ENCODE measurements around the gene CCDC142. TPM values are rescaled to one million over a fixed set of nuclear protein-coding genes. Genes with fewer than 3 reads are reported as not detected.
A peak's percentile ranks its signal among the peaks of the same experiment; 100 is the strongest.

The CCDC142 gene
- total RNA-seq, 1 donor from 2014 or later: 28.0 TPM

DNA sequence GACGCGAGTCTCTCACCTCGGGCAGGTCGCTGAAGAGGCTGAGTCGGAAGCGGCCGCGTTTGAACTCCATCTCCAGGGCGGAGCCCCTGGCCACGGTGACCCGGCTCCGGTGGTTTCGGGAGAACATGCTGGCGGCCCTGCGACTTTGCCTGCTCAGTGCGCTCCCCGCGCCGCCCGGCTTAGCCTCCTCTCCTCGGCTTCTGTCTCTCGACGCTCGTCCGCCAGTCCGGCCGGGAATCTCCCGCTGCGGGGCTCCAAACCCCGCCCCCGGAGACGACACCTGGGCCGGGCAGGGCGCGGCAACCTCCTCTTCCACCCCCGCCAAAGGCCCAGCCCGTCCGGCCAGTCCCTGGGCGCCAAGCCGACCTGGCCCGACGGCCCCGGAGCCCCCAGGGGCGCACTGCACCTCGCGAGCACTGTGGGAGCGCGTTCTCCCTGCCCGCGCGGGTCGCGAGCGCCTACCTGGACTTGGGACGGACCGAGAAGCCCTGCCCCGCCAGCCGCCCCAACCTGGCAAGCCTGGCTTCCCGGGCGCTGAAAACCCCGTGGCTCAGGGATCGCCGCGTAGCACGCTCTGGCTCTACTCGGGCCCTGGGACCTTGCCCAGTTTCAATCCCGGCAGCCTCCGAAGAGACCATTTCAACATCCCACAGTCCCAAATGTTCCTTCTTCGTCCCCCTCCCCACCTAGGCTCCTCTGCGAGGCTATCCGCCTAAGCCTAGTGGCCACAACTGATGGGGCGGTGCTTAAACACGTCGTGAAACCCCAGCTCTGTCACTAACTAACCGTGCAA is 40.9 kb downstream of the CCDC142 start, which contains the start of gene RTKN:
Gene RTKN (minus strand): TSS at position 248 of the 793 bp plus-strand sequence. CDS start 121 bp downstream, at position 127.
- TF ChIP-seq CTCF (IDR thresholded peaks at IDR 0.05; ENCODE audit: partially characterized antibody, unreplicated experiment): no peak
- H3K27me3 Mint-ChIP-seq (ENCODE audit: unreplicated experiment): peaks cover 9% of the 10 kb centered on the region
- H3K4me1 Mint-ChIP-seq (ENCODE audit: low read depth, unreplicated experiment): peaks cover 26% of the 10 kb centered on the region
- peak within 1 kb of the TSS; percentile 95 for H3K4me3 Mint-ChIP-seq (ENCODE audit: unreplicated experiment)
- H3K27ac Mint-ChIP-seq (ENCODE audit: unreplicated experiment): peak within 1 kb of the TSS; percentile 98
- DNase-seq: peak; percentile 49
- H3K9me3 Mint-ChIP-seq (ENCODE audit: unreplicated experiment): peaks cover 11% of the 10 kb centered on the region
- H3K36me3 Mint-ChIP-seq (ENCODE audit: unreplicated experiment): no peaks in the 10 kb centered on the region

GRCh38 chr2:74441170-74441689 is 41.6 kb downstream of the CCDC142 start:
- Mint-ChIP-seq H3K9me3 (ENCODE audit: unreplicated experiment) (peaks cover 12% of the 10 kb centered on the region), H3K27ac (ENCODE audit: unreplicated experiment) (peak overlapping the region; percentile 98), H3K27me3 (ENCODE audit: unreplicated experiment) (peaks cover 9% of the 10 kb centered on the region), H3K4me3 (ENCODE audit: unreplicated experiment) (peak overlapping the region; percentile 95), H3K4me1 (ENCODE audit: low read depth, unreplicated experiment) (peaks cover 27% of the 10 kb centered on the region), H3K36me3 (ENCODE audit: unreplicated experiment) (no peaks in the 10 kb centered on the region)
- DNase-seq: no peak
- TF ChIP-seq CTCF (IDR thresholded peaks at IDR 0.05; ENCODE audit: partially characterized antibody, unreplicated experiment): no peak

GRCh38 chr2:74440378-74441169 is 42.2 kb downstream of the CCDC142 start:
- Mint-ChIP-seq H3K4me1 (ENCODE audit: low read depth, unreplicated experiment) (peaks cover 27% of the 10 kb centered on the region), H3K36me3 (ENCODE audit: unreplicated experiment) (no peaks in the 10 kb centered on the region), H3K4me3 (ENCODE audit: unreplicated experiment) (peak overlapping the region; percentile 95), H3K9me3 (ENCODE audit: unreplicated experiment) (peaks cover 14% of the 10 kb centered on the region), H3K27ac (ENCODE audit: unreplicated experiment) (peak overlapping the region; percentile 99), H3K27me3 (ENCODE audit: unreplicated experiment) (peaks cover 12% of the 10 kb centered on the region)
- DNase-seq: peak; percentile 93
- no peak for TF ChIP-seq CTCF (IDR thresholded peaks at IDR 0.05; ENCODE audit: partially characterized antibody, unreplicated experiment)

DNA sequence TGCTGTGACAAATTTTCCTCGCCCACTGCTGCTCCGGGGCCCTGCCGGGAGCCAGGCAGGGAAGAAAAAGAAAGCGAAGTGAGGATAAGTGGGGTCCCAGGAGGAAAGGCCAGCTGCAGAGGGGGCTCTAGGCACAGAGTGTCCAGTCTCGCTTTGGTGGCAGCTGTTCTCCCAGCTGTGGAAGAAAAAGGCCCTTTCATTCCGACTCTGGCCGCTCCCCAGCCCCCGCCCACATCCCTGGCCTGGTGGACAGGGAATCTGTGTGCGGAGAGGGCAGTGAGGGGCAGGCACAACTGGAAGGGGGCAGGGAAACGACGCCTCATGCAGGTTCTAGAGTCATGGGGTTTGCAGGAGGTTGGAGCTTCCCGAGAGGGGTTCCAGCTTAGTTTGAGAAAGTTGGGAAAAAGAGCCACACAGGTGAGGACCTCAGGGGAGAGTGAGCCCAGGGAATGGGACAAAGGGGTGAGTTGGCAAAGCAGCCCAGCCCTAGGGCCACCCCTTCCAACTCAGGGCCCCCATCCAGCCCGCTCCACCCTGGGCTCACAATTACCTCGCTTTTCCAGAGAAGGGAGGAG is 42.9 kb downstream of the CCDC142 start:
- Mint-ChIP-seq H3K4me3 (ENCODE audit: unreplicated experiment) (peak overlapping the region; percentile 95), H3K27ac (ENCODE audit: unreplicated experiment) (peak overlapping the region; percentile 99), H3K36me3 (ENCODE audit: unreplicated experiment) (no peaks in the 10 kb centered on the region), H3K4me1 (ENCODE audit: low read depth, unreplicated experiment) (peaks cover 27% of the 10 kb centered on the region), H3K27me3 (ENCODE audit: unreplicated experiment) (peaks cover 13% of the 10 kb centered on the region), H3K9me3 (ENCODE audit: unreplicated experiment) (peaks cover 14% of the 10 kb centered on the region)
- peak; percentile 74 for DNase-seq
- no peak for TF ChIP-seq CTCF (IDR thresholded peaks at IDR 0.05; ENCODE audit: partially characterized antibody, unreplicated experiment)
